Vagina (tissue), 2 donors: ENCODE data around the gene NEU4.

Experiments used
- CTCF ChIP-seq, 3 experiments: fragments of 450-650 bp in 2 of 3; fragments of 200-600 bp in 1 of 3; sonication (generic) in 1 of 3; IDR thresholded peaks; one replicate each; pipeline ENCODE4 v1.5.1; 2017 to 2019; ENCODE audit warnings: antibody characterized with exemption in 3 of 3, mild to moderate bottlenecking in 2 of 3, moderate library complexity in 2 of 3
- POLR2A ChIP-seq, 2 donors: fragments of 450-650 bp; IDR thresholded peaks; one replicate each; pipeline ENCODE4 v1.6.1; 2017; ENCODE audit warnings: antibody characterized with exemption in 2 of 2, mild to moderate bottlenecking in 2 of 2, moderate library complexity in 2 of 2
- POLR2AphosphoS5 ChIP-seq, 2 donors: sonication (generic); formaldehyde crosslinking; IDR thresholded peaks; one replicate each; pipeline ENCODE4 v1.9.0; 2017; ENCODE audit warnings: antibody characterized with exemption in 2 of 2, mild to moderate bottlenecking in 2 of 2, low read depth in 1 of 2; ENCODE audit not compliant: insufficient read depth in 1 of 2

- TF ChIP-seq CTCF (IDR thresholded peaks at IDR 0.05) (no peak), POLR2A (IDR thresholded peaks at IDR 0.05) (no peak), POLR2AphosphoS5 (IDR thresholded peaks at IDR 0.05; ENCODE audit: insufficient read depth in 1 of 2, low read depth in 1 of 2) (no peak)
Observed at GRCh38 chr2:241853651-241854341, 44.8 kb downstream of the NEU4 start.
